Mesendoderm (in vitro differentiated cells): Measurements from ENCODE around the gene LRBA. TPM values are rescaled to one million over a fixed set of nuclear protein-coding genes. Genes with fewer than 3 reads are reported as not detected.

Experiments
- small RNA-seq: library from polyadenylated mRNA; stranded (forward); fragments of <200 nt; extraction: miRNeasy Mini kit (QIAGEN cat#:217004); gene quantifications from one replicate; pipeline ENCODE3, GENCODE V24; 2013; ENCODE audit not compliant: insufficient read depth

LRBA gene

Small RNA genes lying within 50 kb of the gene (small RNA-seq; reads per million reads assigned to genes)
- not detected for gene RNA5SP168
